H7 (cell line): ENCODE data around the gene BCAS2. TPM values are rescaled to one million over a fixed set of nuclear protein-coding genes. Genes with fewer than 3 reads are reported as not detected.
"Not testable (repeated sequence)": the region's sequence is repeated elsewhere in the genome, so short reads cannot be mapped to it uniquely, and the experiment has no call there.

Source experiments
- DNase-seq: peaks from one replicate; pipeline ENCODE4 v3.0.0; 2012
- H3K27me3 ChIP-seq: 2 replicates; pipeline ENCODE4 v1.6.0; 2011; ENCODE audit warnings: mild to moderate bottlenecking, low read length; ENCODE audit not compliant: control insufficient read depth, insufficient read depth
- H3K36me3 ChIP-seq: replicated peaks from 2 replicates; pipeline ENCODE4 v1.5.1; 2011; ENCODE audit warnings: low read length; ENCODE audit not compliant: control insufficient read depth, insufficient read depth
- H3K4me3 ChIP-seq: 2 replicates; pipeline ENCODE4 v1.5.1; 2011; ENCODE audit warnings: low read depth, mild to moderate bottlenecking, control low read depth, low read length, moderate library complexity; ENCODE audit not compliant: insufficient read depth
- total RNA-seq: library from RNA; depleted of rRNA; stranded (reverse); fragments of >200 nt; shearing (Covaris generic); gene quantifications from 2 replicates; pipeline ENCODE4 v1.2.3, GENCODE V29; 2014

BCAS2 gene
- total RNA-seq, 1 experiment from 2014 or later: 50.0 TPM

- no peaks in the 10 kb centered on the region for H3K27me3 ChIP-seq
- H3K4me3 ChIP-seq: no peak overlapping the region
- H3K36me3 ChIP-seq: no peaks in the 10 kb centered on the region
- DNase-seq: no peak
Measured at GRCh38 chr1:114587203-114587991, 6.0 kb upstream of the BCAS2 start.

- no peak for DNase-seq
- no peak overlapping the region for H3K4me3 ChIP-seq
- H3K36me3 ChIP-seq: no peaks in the 10 kb centered on the region
- H3K27me3 ChIP-seq: no peaks in the 10 kb centered on the region
Measured at GRCh38 chr1:114586513-114587047, 5.2 kb upstream of the BCAS2 start.

GRCh38 chr1:114585231-114585630 lies 3.8 kb upstream of the BCAS2 start:
- no peak for DNase-seq
- no peak overlapping the region for H3K4me3 ChIP-seq
- no peaks in the 10 kb centered on the region for H3K36me3 ChIP-seq
- H3K27me3 ChIP-seq: no peaks in the 10 kb centered on the region

GRCh38 chr1:114574365-114574764 lies 7.0 kb downstream of the BCAS2 start:
- no peak for DNase-seq
- H3K36me3 ChIP-seq: peaks cover 21% of the 10 kb centered on the region
- no peaks in the 10 kb centered on the region for H3K27me3 ChIP-seq
- no peak overlapping the region for H3K4me3 ChIP-seq

- H3K4me3 ChIP-seq: no peak overlapping the region
- no peaks in the 10 kb centered on the region for H3K27me3 ChIP-seq
- peaks cover 10% of the 10 kb centered on the region for H3K36me3 ChIP-seq
- DNase-seq: no peak
Measured at GRCh38 chr1:114564141-114564540, 17.3 kb downstream of the BCAS2 start.

GRCh38 chr1:114562978-114563510 lies 18.4 kb downstream of the BCAS2 start:
- DNase-seq, H3K4me3 ChIP-seq, H3K27me3 ChIP-seq: not testable (repeated sequence)

GRCh38 chr1:114561333-114561732 lies 20.1 kb downstream of the BCAS2 start:
- H3K27me3 ChIP-seq: no peaks in the 10 kb centered on the region
- no peak for DNase-seq
- H3K4me3 ChIP-seq: no peak overlapping the region

More at GRCh38 chr1:114562978-114563510, 18.4 kb downstream of the BCAS2 start:
- not testable (repeated sequence) for H3K36me3 ChIP-seq

GRCh38 chr1:114559356-114559755 lies 22.1 kb downstream of the BCAS2 start:
- no peak for DNase-seq
- Histone ChIP-seq H3K4me3 (no peak overlapping the region), H3K36me3 (no peaks in the 10 kb centered on the region), H3K27me3 (no peaks in the 10 kb centered on the region)

More at GRCh38 chr1:114561333-114561732, 20.1 kb downstream of the BCAS2 start:
- peaks cover 4% of the 10 kb centered on the region for H3K36me3 ChIP-seq

GRCh38 chr1:114558544-114558943 lies 22.9 kb downstream of the BCAS2 start:
- no peak overlapping the region for H3K4me3 ChIP-seq

GRCh38 chr1:114554577-114554976 lies 26.8 kb downstream of the BCAS2 start:
- H3K4me3 ChIP-seq: no peak overlapping the region
- DNase-seq: no peak
- H3K27me3 ChIP-seq: no peaks in the 10 kb centered on the region
- no peaks in the 10 kb centered on the region for H3K36me3 ChIP-seq

More at GRCh38 chr1:114558544-114558943, 22.9 kb downstream of the BCAS2 start:
- H3K27me3 ChIP-seq: no peaks in the 10 kb centered on the region
- H3K36me3 ChIP-seq: no peaks in the 10 kb centered on the region
- no peak for DNase-seq

GRCh38 chr1:114552106-114552639 lies 29.2 kb downstream of the BCAS2 start:
- DNase-seq: no peak
- no peak overlapping the region for H3K4me3 ChIP-seq
- H3K36me3 ChIP-seq: no peaks in the 10 kb centered on the region
- no peaks in the 10 kb centered on the region for H3K27me3 ChIP-seq

- Histone ChIP-seq H3K36me3 (no peaks in the 10 kb centered on the region), H3K4me3 (no peak overlapping the region), H3K27me3 (no peaks in the 10 kb centered on the region)
- no peak for DNase-seq
Measured at GRCh38 chr1:114551400-114551799, 30.0 kb downstream of the BCAS2 start.

GRCh38 chr1:114550336-114550735 lies 31.1 kb downstream of the BCAS2 start:
- no peak for DNase-seq
- Histone ChIP-seq H3K4me3 (no peak overlapping the region), H3K36me3 (no peaks in the 10 kb centered on the region), H3K27me3 (no peaks in the 10 kb centered on the region)

GRCh38 chr1:114549137-114549536 lies 32.3 kb downstream of the BCAS2 start:
- H3K27me3 ChIP-seq: no peaks in the 10 kb centered on the region
- no peaks in the 10 kb centered on the region for H3K36me3 ChIP-seq
- H3K4me3 ChIP-seq: no peak overlapping the region
- DNase-seq: no peak

- DNase-seq: no peak
- H3K4me3 ChIP-seq: no peak overlapping the region
- no peaks in the 10 kb centered on the region for H3K27me3 ChIP-seq
- no peaks in the 10 kb centered on the region for H3K36me3 ChIP-seq
Measured at GRCh38 chr1:114547076-114547475, 34.3 kb downstream of the BCAS2 start.
